Amniotic epithelial cell (primary cell): ENCODE results near the gene OR5AS1.
"Not testable (repeated sequence)": the region's sequence is repeated elsewhere in the genome, so short reads cannot be mapped to it uniquely, and the experiment has no call there.

ENCODE experiments used
- DNase-seq: peaks from one replicate; pipeline ENCODE4 v3.0.0-alpha.2; 2010; ENCODE audit warnings: low read depth

The OR5AS1 gene

GRCh38 chr11:56027354-56027753 lies at the start of gene OR5AS1:
Gene OR5AS1, plus strand, starts transcription at chr11:56027654. Its CDS starts 2,765 bp downstream, at chr11:56030419.
- no peak for DNase-seq

- no peak for DNase-seq
Observed at GRCh38 chr11:55994525-55994924, 32.9 kb upstream of the OR5AS1 start, which contains the start of gene OR5F1. Gene OR5F1, minus strand, starts transcription at chr11:55994625. Its CDS starts 0 bp downstream, at chr11:55994625.

- no peak for DNase-seq
Observed at GRCh38 chr11:56010716-56011115, 16.7 kb upstream of the OR5AS1 start.

GRCh38 chr11:56013805-56014204 lies 13.6 kb upstream of the OR5AS1 start:
- no peak for DNase-seq

GRCh38 chr11:56045538-56045937 lies 18.1 kb downstream of the OR5AS1 start:
- no peak for DNase-seq

- DNase-seq = no peak
Observed at GRCh38 chr11:56048480-56048879, 21.0 kb downstream of the OR5AS1 start.

- no peak for DNase-seq
Observed at GRCh38 chr11:56049487-56049886, 22.0 kb downstream of the OR5AS1 start.

GRCh38 chr11:56056366-56056765 lies 28.9 kb downstream of the OR5AS1 start:
- DNase-seq = not testable (repeated sequence)

- DNase-seq = not testable (repeated sequence)
Observed at GRCh38 chr11:56057661-56058237, 30.3 kb downstream of the OR5AS1 start.

GRCh38 chr11:56058260-56058780 lies 30.9 kb downstream of the OR5AS1 start:
- not testable (repeated sequence) for DNase-seq

- DNase-seq = no peak
Observed at GRCh38 chr11:56066980-56067379, 39.5 kb downstream of the OR5AS1 start.
